ENCODE measurements around the gene GPC5. TPM values are rescaled to one million over a fixed set of nuclear protein-coding genes. Genes with fewer than 3 reads are reported as not detected.

GPC5 gene
- total and polyA plus RNA-seq, 2 of the 8 experiments (the other 6 are each of a cell fraction or from before 2014, with no cell fraction given) = 0.20 to 0.39 TPM

GRCh38 chr13:92589955-92590354 lies 1191.5 kb downstream of the GPC5 start:
- Histone ChIP-seq H4K5ac (ENCODE audit: insufficient read length, low read depth, low read length) (no peak overlapping the region), H3K79me1 (ENCODE audit: low read depth, low read length) (no peaks in the 10 kb centered on the region), H3K4me3 (ENCODE audit: extremely low read depth in 1 of 4, insufficient read depth in 2 of 4, low read depth in 3 of 4, low read length in 4 of 4) (no peak overlapping the region), H3K23ac (ENCODE audit: insufficient read length) (no peak overlapping the region), H3K4ac (replicated peaks; ENCODE audit: insufficient read length, low read depth, low read length) (no peak overlapping the region), H3K27ac (ENCODE audit: low read depth, low read length) (no peak overlapping the region), H3K36me3 (ENCODE audit: control insufficient read depth in 2 of 4, insufficient read depth in 4 of 4, low read length in 3 of 4) (no peaks in the 10 kb centered on the region), H3K27me3 (replicated peaks in 1 of 4; ENCODE audit: control insufficient read depth in 3 of 4, extremely low read depth in 1 of 4, insufficient read depth in 3 of 4, low read length in 3 of 4) (no peaks in the 10 kb centered on the region), H2BK15ac (ENCODE audit: low read length) (no peak overlapping the region), H2BK120ac (replicated peaks; ENCODE audit: low read depth, low read length) (no peak overlapping the region), H3K9ac (replicated peaks in 1 of 4; ENCODE audit: extremely low read depth in 1 of 4, low read depth in 3 of 4, low read length in 3 of 4) (no peak overlapping the region), H3K79me2 (ENCODE audit: control insufficient read depth in 1 of 2, insufficient read depth in 2 of 2, low read length in 2 of 2) (no peaks in the 10 kb centered on the region), H3K9me3 (ENCODE audit: insufficient read depth in 2 of 2, low read depth in 1 of 2, low read length in 1 of 2) (no peaks in the 10 kb centered on the region), H2AFZ (ENCODE audit: low read length) (no peak overlapping the region; the same call in 1 of the 2 replicates), H2AK5ac (ENCODE audit: low read depth, low read length) (no peak overlapping the region), H2BK12ac (ENCODE audit: low read depth, low read length) (no peak overlapping the region), H3K23me2 (ENCODE audit: low read depth, low read length) (no peaks in the 10 kb centered on the region), H3K18ac (ENCODE audit: extremely low read depth, low read length) (no peak overlapping the region), H3K56ac (replicated peaks; ENCODE audit: insufficient read length, low read depth, low read length) (no peak overlapping the region), H3K4me1 (replicated peaks in 1 of 4; ENCODE audit: control insufficient read depth in 3 of 4, insufficient read depth in 4 of 4, low read length in 3 of 4) (no peaks in the 10 kb centered on the region), H3K14ac (ENCODE audit: insufficient read length) (no peak overlapping the region), H3K4me2 (ENCODE audit: insufficient read depth in 1 of 2, low read depth in 2 of 2, low read length in 2 of 2) (no peak overlapping the region), H2BK5ac (ENCODE audit: low read depth, low read length) (no peak overlapping the region), H4K20me1 (replicated peaks in 1 of 2; ENCODE audit: control insufficient read depth in 1 of 2, insufficient read depth in 2 of 2, low read length in 2 of 2) (no peaks in the 10 kb centered on the region), H4K91ac (replicated peaks; ENCODE audit: insufficient read length, low read length) (no peak overlapping the region), H4K8ac (ENCODE audit: extremely low read depth, insufficient read depth, low read length) (no peak overlapping the region), H2BK20ac (ENCODE audit: low read length) (no peak overlapping the region)
- no peak for TF ChIP-seq JUND (IDR thresholded peaks at IDR 0.05; ENCODE audit: low read length)
- TF ChIP-seq NRF1 (IDR thresholded peaks at IDR 0.05; ENCODE audit: low read depth, low read length) = no peak
- no peak for TF ChIP-seq TAF7 (optimal IDR thresholded peaks at IDR 0.05; ENCODE audit: borderline replicate concordance, low read depth, low read length)
- no peak for TF ChIP-seq SP4 (IDR thresholded peaks at IDR 0.05; ENCODE audit: low read length)
- 90% methylated on average over 4 of the region's 4 CpGs; no CpG with 5 or more reads in 1 of the 2 experiments for WGBS, 2 experiments (ENCODE audit: extremely low coverage in 1 of 2, insufficient coverage in 1 of 2, insufficient read length in 1 of 2, insufficient replicate concordance in 2 of 2, low coverage in 1 of 2, low lambda C conversion rate in 2 of 2, missing lambda C conversion rate in 1 of 2)
- ChIA-PET CTCF (ENCODE audit: partially characterized antibody) (interaction anchor here (0.9 kb wide), 1 partner anchor 16 kb away, joined by 3 read pairs; no protein-coding TSS in a partner anchor), POLR2A (ENCODE audit: partially characterized antibody) (no interaction called here)
- DNase-seq (ENCODE audit: low read depth in 1 of 2, low spot score in 2 of 2) = no peak
- FAIRE-seq = no peak

All from H1 (cell line).